Measurements from ENCODE around the gene PPP2R2C.

Gene PPP2R2C

DNA sequence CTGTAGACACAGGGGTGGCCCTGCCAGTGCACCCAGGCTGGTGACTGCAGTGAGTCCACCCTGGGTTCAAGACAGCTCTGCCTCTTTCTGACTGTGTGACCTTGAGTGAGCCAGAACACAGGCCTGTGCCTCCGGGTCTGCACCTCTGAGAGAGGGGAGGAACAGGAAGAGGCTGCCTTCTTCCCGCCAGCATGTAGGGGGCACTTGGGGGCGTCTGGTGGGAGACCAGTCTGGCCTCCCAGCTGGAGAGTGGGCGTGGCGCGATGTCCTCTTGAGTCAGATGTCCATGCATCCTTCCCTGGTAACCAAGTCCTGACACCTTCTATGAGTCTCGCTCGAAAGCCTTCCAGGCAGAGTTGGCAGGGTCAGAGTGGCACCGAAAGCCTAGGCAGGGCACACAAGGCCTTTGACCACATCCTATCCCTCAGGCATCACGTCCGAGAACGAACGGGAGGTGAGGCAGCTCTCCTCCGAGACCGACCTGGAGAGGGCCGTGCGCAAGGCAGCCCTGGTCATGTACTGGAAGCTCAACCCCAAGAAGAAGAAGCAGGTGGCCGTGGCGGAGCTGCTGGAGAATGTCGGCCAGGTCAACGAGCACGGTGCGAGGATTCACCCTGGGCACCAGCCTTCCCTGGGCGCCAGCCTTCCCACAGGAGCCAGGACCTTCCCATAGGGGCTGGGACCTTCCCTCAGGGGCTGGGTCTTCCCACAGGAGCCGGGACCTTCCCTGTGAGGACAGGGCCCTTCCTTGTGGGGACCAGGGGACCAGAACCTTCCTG is 181.5 kb downstream of the PPP2R2C start:
- whole genome bisulfite sequencing = 85% methylated on average over 25 of the region's 25 CpGs
- Histone ChIP-seq H3K14ac (ENCODE audit: low read length in 2 of 2) (no peak overlapping the region), H3K23ac (ENCODE audit: low read length in 2 of 2) (no peak overlapping the region), H3K4me1 (ENCODE audit: control insufficient read depth, insufficient read depth, low read depth, low read length) (no peaks in the 10 kb centered on the region), H2BK12ac (ENCODE audit: low read length in 2 of 2) (no peak overlapping the region), H3K4ac (ENCODE audit: low read depth in 1 of 2, low read length in 2 of 2) (no peak overlapping the region), H3K27ac (ENCODE audit: low read length, poor library complexity, severe bottlenecking) (no peak overlapping the region), H2AK5ac (ENCODE audit: low read length, severe bottlenecking) (no peak overlapping the region), H3K27me3 (ENCODE audit: control insufficient read depth in 1 of 2, insufficient read depth in 1 of 2, low read length in 2 of 2) (no peaks in the 10 kb centered on the region), H3K9ac (ENCODE audit: low read length) (no peak overlapping the region), H3K4me2 (ENCODE audit: low read length, poor library complexity, severe bottlenecking) (no peak overlapping the region), H2AFZ (ENCODE audit: low read depth, low read length) (no peak overlapping the region), H3K18ac (ENCODE audit: low read depth in 1 of 2, low read length in 2 of 2) (no peak overlapping the region), H4K91ac (ENCODE audit: low read length) (no peak overlapping the region), H2BK15ac (ENCODE audit: low read depth, poor library complexity, severe bottlenecking) (no peak overlapping the region), H3K36me3 (ENCODE audit: control insufficient read depth in 1 of 2, insufficient read depth in 2 of 2, low read depth in 1 of 2, low read length in 2 of 2) (peaks cover 69 to 92% of the 10 kb centered on the region in 2 experiments), H3K9me3 (ENCODE audit: control insufficient read depth, low read length) (no peaks in the 10 kb centered on the region), H2BK120ac (ENCODE audit: low read depth, low read length) (no peak overlapping the region), H2BK5ac (ENCODE audit: low read depth, low read length, poor library complexity, severe bottlenecking) (no peak overlapping the region), H4K8ac (ENCODE audit: low read length) (no peak overlapping the region), H3K79me1 (replicated peaks; ENCODE audit: low read length, poor library complexity, severe bottlenecking) (peaks cover 60% of the 10 kb centered on the region), H3K4me3 (ENCODE audit: insufficient read depth in 1 of 2, low read depth in 1 of 2, low read length in 2 of 2) (no peak overlapping the region)
- no peak for DNase-seq

DNA sequence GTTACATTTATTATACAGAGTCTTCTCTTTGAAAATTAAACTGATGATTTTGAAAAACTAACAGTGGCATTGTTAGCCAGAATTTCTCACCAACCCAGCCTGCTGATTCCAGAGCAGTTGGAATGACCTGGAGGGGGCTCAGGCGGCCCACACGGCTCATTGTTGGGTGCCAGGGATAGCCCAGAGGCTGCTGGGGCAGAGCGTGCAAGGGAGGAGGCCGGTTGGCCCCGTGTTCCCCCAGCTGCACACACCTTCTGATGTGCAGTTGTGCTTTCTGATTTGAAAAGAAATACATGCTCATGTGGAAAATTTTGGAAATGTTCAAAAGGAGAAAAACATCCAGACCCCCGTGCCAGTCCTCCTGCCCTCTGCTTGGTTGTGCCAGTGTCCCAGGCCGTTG is 182.2 kb downstream of the PPP2R2C start:
- Histone ChIP-seq H2AFZ (ENCODE audit: low read depth, low read length) (no peak overlapping the region), H3K27ac (ENCODE audit: low read length, poor library complexity, severe bottlenecking) (no peak overlapping the region), H4K91ac (ENCODE audit: low read length) (no peak overlapping the region), H3K18ac (ENCODE audit: low read depth in 1 of 2, low read length in 2 of 2) (no peak overlapping the region), H3K79me1 (replicated peaks; ENCODE audit: low read length, poor library complexity, severe bottlenecking) (peaks cover 60% of the 10 kb centered on the region), H3K14ac (ENCODE audit: low read length in 2 of 2) (no peak overlapping the region), H2BK15ac (ENCODE audit: low read depth, poor library complexity, severe bottlenecking) (no peak overlapping the region), H3K23ac (ENCODE audit: low read length in 2 of 2) (no peak overlapping the region), H2BK5ac (ENCODE audit: low read depth, low read length, poor library complexity, severe bottlenecking) (no peak overlapping the region), H3K4me2 (ENCODE audit: low read length, poor library complexity, severe bottlenecking) (no peak overlapping the region), H3K9me3 (ENCODE audit: control insufficient read depth, low read length) (no peaks in the 10 kb centered on the region), H3K4me3 (ENCODE audit: insufficient read depth in 1 of 2, low read depth in 1 of 2, low read length in 2 of 2) (no peak overlapping the region), H2AK5ac (ENCODE audit: low read length, severe bottlenecking) (no peak overlapping the region), H3K36me3 (ENCODE audit: control insufficient read depth in 1 of 2, insufficient read depth in 2 of 2, low read depth in 1 of 2, low read length in 2 of 2) (peaks cover 66 to 91% of the 10 kb centered on the region in 2 experiments), H3K4me1 (ENCODE audit: control insufficient read depth, insufficient read depth, low read depth, low read length) (no peaks in the 10 kb centered on the region), H4K8ac (ENCODE audit: low read length) (no peak overlapping the region), H2BK12ac (ENCODE audit: low read length in 2 of 2) (no peak overlapping the region), H3K9ac (ENCODE audit: low read length) (no peak overlapping the region), H3K4ac (ENCODE audit: low read depth in 1 of 2, low read length in 2 of 2) (no peak overlapping the region), H3K27me3 (ENCODE audit: control insufficient read depth in 1 of 2, insufficient read depth in 1 of 2, low read length in 2 of 2) (no peaks in the 10 kb centered on the region), H2BK120ac (ENCODE audit: low read depth, low read length) (no peak overlapping the region)
- DNase-seq = no peak
- WGBS = over 99% methylated on average over 7 of the region's 7 CpGs

DNA sequence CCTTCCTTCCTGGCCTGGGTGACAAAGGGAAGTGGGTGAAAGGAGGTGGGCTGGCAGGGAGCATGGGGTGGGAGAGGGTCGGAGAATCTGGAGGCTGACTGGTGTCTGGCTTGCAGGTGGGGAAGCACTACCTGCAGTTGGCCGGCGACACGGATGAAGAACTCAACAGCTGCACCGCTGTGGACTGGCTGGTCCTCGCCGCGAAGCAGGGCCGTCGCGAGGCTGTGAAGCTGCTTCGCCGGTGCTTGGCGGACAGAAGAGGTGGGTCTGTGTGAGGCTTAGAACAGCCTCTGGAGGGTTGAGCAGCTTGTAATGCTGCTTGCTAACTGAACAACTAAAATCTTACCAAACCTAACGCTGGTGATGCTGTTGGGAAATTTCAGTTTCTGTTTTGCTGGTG is 183.5 kb downstream of the PPP2R2C start:
- Histone ChIP-seq H3K4me2 (ENCODE audit: low read length, poor library complexity, severe bottlenecking) (no peak overlapping the region), H3K9ac (ENCODE audit: low read length) (no peak overlapping the region), H3K4me1 (ENCODE audit: control insufficient read depth, insufficient read depth, low read depth, low read length) (no peaks in the 10 kb centered on the region), H3K79me1 (replicated peaks; ENCODE audit: low read length, poor library complexity, severe bottlenecking) (peaks cover 58% of the 10 kb centered on the region), H2BK120ac (ENCODE audit: low read depth, low read length) (no peak overlapping the region), H3K36me3 (ENCODE audit: control insufficient read depth in 1 of 2, insufficient read depth in 2 of 2, low read depth in 1 of 2, low read length in 2 of 2) (peaks cover 56 to 88% of the 10 kb centered on the region in 2 experiments), H2AFZ (ENCODE audit: low read depth, low read length) (no peak overlapping the region), H3K27me3 (ENCODE audit: control insufficient read depth in 1 of 2, insufficient read depth in 1 of 2, low read length in 2 of 2) (no peaks in the 10 kb centered on the region), H2AK5ac (ENCODE audit: low read length, severe bottlenecking) (no peak overlapping the region), H4K91ac (ENCODE audit: low read length) (no peak overlapping the region), H2BK12ac (ENCODE audit: low read length in 2 of 2) (no peak overlapping the region), H3K27ac (ENCODE audit: low read length, poor library complexity, severe bottlenecking) (no peak overlapping the region), H3K23ac (ENCODE audit: low read length in 2 of 2) (no peak overlapping the region), H2BK15ac (ENCODE audit: low read depth, poor library complexity, severe bottlenecking) (no peak overlapping the region), H3K14ac (ENCODE audit: low read length in 2 of 2) (no peak overlapping the region), H3K4me3 (ENCODE audit: insufficient read depth in 1 of 2, low read depth in 1 of 2, low read length in 2 of 2) (no peak overlapping the region), H3K9me3 (ENCODE audit: control insufficient read depth, low read length) (no peaks in the 10 kb centered on the region), H3K18ac (ENCODE audit: low read depth in 1 of 2, low read length in 2 of 2) (no peak overlapping the region), H3K4ac (ENCODE audit: low read depth in 1 of 2, low read length in 2 of 2) (no peak overlapping the region), H4K8ac (ENCODE audit: low read length) (no peak overlapping the region), H2BK5ac (ENCODE audit: low read depth, low read length, poor library complexity, severe bottlenecking) (no peak overlapping the region)
- DNase-seq = no peak
- WGBS = 99% methylated on average over 15 of the region's 15 CpGs

DNA sequence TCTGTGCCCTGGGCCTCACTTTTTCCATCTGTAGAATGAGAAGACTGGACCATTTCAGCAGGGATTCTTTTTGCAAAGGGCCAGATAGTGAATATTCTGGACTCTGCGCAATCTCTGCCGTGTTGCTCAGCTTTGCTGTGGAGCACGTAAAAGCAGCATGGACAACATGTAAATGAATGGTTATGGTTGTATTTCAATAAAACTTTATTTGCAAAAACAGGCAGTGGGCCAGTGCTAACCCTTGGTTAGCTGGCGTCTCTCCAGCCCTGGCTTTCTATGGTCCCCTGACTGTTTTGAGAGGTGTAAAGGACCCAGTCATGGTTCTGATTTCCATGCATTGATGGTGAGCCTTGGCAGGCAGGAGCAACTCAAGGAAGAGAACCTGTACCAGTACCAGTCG is 184.1 kb downstream of the PPP2R2C start:
- Histone ChIP-seq H2BK15ac (ENCODE audit: low read depth, poor library complexity, severe bottlenecking) (no peak overlapping the region), H3K18ac (ENCODE audit: low read depth in 1 of 2, low read length in 2 of 2) (no peak overlapping the region), H3K4ac (ENCODE audit: low read depth in 1 of 2, low read length in 2 of 2) (no peak overlapping the region), H3K9ac (ENCODE audit: low read length) (no peak overlapping the region), H4K91ac (ENCODE audit: low read length) (no peak overlapping the region), H2AK5ac (ENCODE audit: low read length, severe bottlenecking) (no peak overlapping the region), H3K79me1 (replicated peaks; ENCODE audit: low read length, poor library complexity, severe bottlenecking) (peaks cover 60% of the 10 kb centered on the region), H3K27me3 (ENCODE audit: control insufficient read depth in 1 of 2, insufficient read depth in 1 of 2, low read length in 2 of 2) (no peaks in the 10 kb centered on the region), H2BK12ac (ENCODE audit: low read length in 2 of 2) (no peak overlapping the region), H2BK5ac (ENCODE audit: low read depth, low read length, poor library complexity, severe bottlenecking) (no peak overlapping the region), H3K4me2 (ENCODE audit: low read length, poor library complexity, severe bottlenecking) (no peak overlapping the region), H3K36me3 (ENCODE audit: control insufficient read depth in 1 of 2, insufficient read depth in 2 of 2, low read depth in 1 of 2, low read length in 2 of 2) (peaks cover 56 to 88% of the 10 kb centered on the region in 2 experiments), H3K9me3 (ENCODE audit: control insufficient read depth, low read length) (no peaks in the 10 kb centered on the region), H3K14ac (ENCODE audit: low read length in 2 of 2) (no peak overlapping the region), H3K4me3 (ENCODE audit: insufficient read depth in 1 of 2, low read depth in 1 of 2, low read length in 2 of 2) (no peak overlapping the region), H3K27ac (ENCODE audit: low read length, poor library complexity, severe bottlenecking) (no peak overlapping the region), H4K8ac (ENCODE audit: low read length) (no peak overlapping the region), H2AFZ (ENCODE audit: low read depth, low read length) (no peak overlapping the region), H2BK120ac (ENCODE audit: low read depth, low read length) (no peak overlapping the region), H3K23ac (ENCODE audit: low read length in 2 of 2) (no peak overlapping the region), H3K4me1 (ENCODE audit: control insufficient read depth, insufficient read depth, low read depth, low read length) (no peaks in the 10 kb centered on the region)
- no peak for DNase-seq
- WGBS = 98% methylated on average over 5 of the region's 5 CpGs
